K562 (cell line): ENCODE measurements around the gene PPP1R37. TPM values are rescaled to one million over a fixed set of nuclear protein-coding genes. Genes with fewer than 3 reads are reported as not detected.

Experiments used
- ATAC-seq: fragments of 200-7000 bp; cut with Tn5 transposase; 3 replicates; pipeline ENCODE4 v1.9.1; 2020; ENCODE audit warnings: moderate library complexity
- BruUV-seq: library from RNA; stranded (reverse); fragments of 400-500 nt; replicated peaks from 2 replicates; lab custom pipeline; 2021; lab: Mats Ljungman, UMichigan
- CTCF ChIA-PET: fragments of 300-600 bp; formaldehyde crosslinking; extraction: SDS; loops from one replicate; lab custom pipeline; 2021; ENCODE audit warnings: low intra/inter-chr PET ratio; lab: Yijun Ruan, JAX
- POLR2A ChIA-PET: fragments of 300-600, 350-650 bp; sonication (Branson Sonifier 250); formaldehyde crosslinking; extraction: SDS; loops from one replicate; lab custom pipeline; 2021; ENCODE audit warnings: antibody characterized with exemption, inconsistent platforms; lab: Yijun Ruan, JAX
- DNase-seq, 4 experiments: peaks; one replicate each; pipeline versions ENCODE4 v3.0.0 to v3.0.0-alpha.2; 2011 to 2018; ENCODE audit warnings: low spot score in 3 of 4, mixed read lengths in 3 of 4; ENCODE audit errors: extremely low read depth in 1 of 4
- FAIRE-seq: peaks from 2 replicates; lab custom pipeline; 2011; peaks lifted over from hg19 to GRCh38; lab: Jason Lieb, UNC
- H2AFZ ChIP-seq: 2 replicates; pipeline ENCODE4 v1.6.0; 2011; ENCODE audit warnings: low read depth, low read length, control low read depth, inconsistent platforms
- H3K27ac ChIP-seq: fragments of 200-600 bp; 3 replicates; pipeline ENCODE4 v1.8.0; 2011; ENCODE audit warnings: low read depth, mild to moderate bottlenecking, control low read depth, inconsistent platforms, low read length, moderate library complexity, mixed read lengths; ENCODE audit errors: extremely low read depth
- H3K27me3 ChIP-seq, 2 experiments: fragments of 300-600 bp in 1 of 2; 2 replicates in 1 of 2; 3 replicates in 1 of 2; pipeline versions ENCODE4 v1.6.0 to v1.8.0; 2011; ENCODE audit warnings: inconsistent platforms in 2 of 2, low read length in 2 of 2, mild to moderate bottlenecking in 1 of 2, mixed read lengths in 1 of 2, moderate library complexity in 1 of 2; ENCODE audit not compliant: control insufficient read depth in 2 of 2, insufficient read depth in 2 of 2
- H3K36me3 ChIP-seq: fragments of 300-600 bp; 3 replicates; pipeline ENCODE4 v1.8.0; 2011; ENCODE audit warnings: mild to moderate bottlenecking, low read length, inconsistent platforms; ENCODE audit not compliant: control insufficient read depth, insufficient read depth
- H3K4me1 ChIP-seq, 2 experiments: fragments of 200-600 bp in 1 of 2; replicated peaks in 1 of 2; 2 replicates in 1 of 2; 3 replicates in 1 of 2; pipeline versions ENCODE4 v1.5.1 to v1.8.0; 2011; ENCODE audit warnings: inconsistent platforms in 2 of 2, low read length in 2 of 2, mild to moderate bottlenecking in 1 of 2, mixed read lengths in 1 of 2, moderate library complexity in 1 of 2; ENCODE audit not compliant: control insufficient read depth in 2 of 2, insufficient read depth in 2 of 2
- H3K4me2 ChIP-seq: 2 replicates; pipeline ENCODE4 v1.6.1; 2011; ENCODE audit warnings: low read length, control low read depth, inconsistent platforms, mixed read lengths; ENCODE audit not compliant: insufficient read depth
- H3K4me3 ChIP-seq: fragments of 200-600 bp; sonication (generic), shearing (Covaris generic); 2 replicates; pipeline ENCODE4 v1.5.1; 2016; ENCODE audit warnings: control low read depth, inconsistent platforms
- H3K79me2 ChIP-seq: fragments of 200-600 bp; 3 replicates; pipeline ENCODE4 v1.8.0; 2011; ENCODE audit warnings: low read length, inconsistent platforms; ENCODE audit not compliant: control insufficient read depth, insufficient read depth
- H3K9ac ChIP-seq, 2 experiments: 2 replicates each; pipeline versions ENCODE4 v1.6.0 to v1.6.1; 2011; ENCODE audit warnings: low read depth in 2 of 2, low read length in 2 of 2, control low read depth in 1 of 2, inconsistent platforms in 1 of 2, mild to moderate bottlenecking in 1 of 2, mixed read lengths in 1 of 2; ENCODE audit not compliant: insufficient read depth in 1 of 2
- H3K9me1 ChIP-seq: one replicate; pipeline ENCODE4 v1.6.0; 2011; ENCODE audit warnings: inconsistent platforms, mild to moderate bottlenecking, low read length, moderate library complexity; ENCODE audit not compliant: control insufficient read depth, insufficient read depth
- H3K9me3 ChIP-seq: replicated peaks from 2 replicates; pipeline ENCODE4 v1.5.1; 2011; ENCODE audit warnings: low read depth, low read length, inconsistent platforms; ENCODE audit not compliant: control insufficient read depth, insufficient read depth
- H4K20me1 ChIP-seq: replicated peaks from 2 replicates; pipeline ENCODE4 v1.6.1; 2011; ENCODE audit warnings: low read length, inconsistent platforms, mixed read lengths; ENCODE audit not compliant: control insufficient read depth, insufficient read depth
- ELF1 ChIP-seq: fragments of 200-800 bp; sonication (Bioruptor generic); IDR thresholded peaks from 2 replicates; pipeline ENCODE4 v1.6.1; 2016; ENCODE audit warnings: missing genetic modification characterization, missing compliant biosample characterization
- EP300 ChIP-seq: IDR thresholded peaks from 2 replicates; pipeline ENCODE4 v1.6.1; 2012; ENCODE audit warnings: low read length, improper control_type of control experiment
- ETV5 ChIP-seq: sonication (generic); formaldehyde crosslinking; IDR thresholded peaks from 2 replicates; pipeline ENCODE4 v1.4.0; 2020; ENCODE audit warnings: low read depth, mild to moderate bottlenecking, missing genetic modification reagents
- HINFP ChIP-seq: fragments of 450-650 bp; conservative IDR thresholded peaks from 2 replicates; pipeline ENCODE4 v1.6.1; 2016; ENCODE audit warnings: missing genetic modification characterization, low read depth, mild to moderate bottlenecking, control low read depth, missing compliant biosample characterization
- HMBOX1 ChIP-seq: sonication (generic); IDR thresholded peaks from 2 replicates; pipeline ENCODE4 v1.6.1; 2016
- RBM25 ChIP-seq: fragments of 200-400 bp; formaldehyde crosslinking; IDR thresholded peaks from 2 replicates; pipeline ENCODE4 v1.6.1; 2018; ENCODE audit warnings: low read length, low read depth, moderate library complexity; ENCODE audit not compliant: severe bottlenecking
- SPI1 ChIP-seq: IDR thresholded peaks from 2 replicates; pipeline ENCODE4 v1.6.1; 2011; ENCODE audit warnings: low read depth, low read length, control low read depth, borderline replicate concordance
- ZEB2 ChIP-seq: fragments of 450-650 bp; IDR thresholded peaks from 2 replicates; pipeline ENCODE4 v1.6.1; 2016
- ZNF318 ChIP-seq, 2 experiments: fragments of 450-650 bp; IDR thresholded peaks; 2 replicates each; pipeline ENCODE4 v1.6.1; 2016; ENCODE audit warnings: mild to moderate bottlenecking in 2 of 2, borderline replicate concordance in 1 of 2, low read depth in 1 of 2, moderate library complexity in 1 of 2
- ZNF507 ChIP-seq: conservative IDR thresholded peaks from 2 replicates; pipeline ENCODE4 v1.6.1; 2017; ENCODE audit warnings: missing genetic modification characterization, missing compliant biosample characterization
- WGBS: fragments of 100-300 bp; shearing (Covaris generic); methylation state at CpG from one replicate; pipeline ENCODE4 v1.1.6; 2016; ENCODE audit warnings: low coverage, mixed read lengths; ENCODE audit not compliant: insufficient coverage; ENCODE audit errors: missing lambda C conversion rate; 5-methylcytosine and 5-hydroxymethylcytosine counted together
- in situ Hi-C: fragments of 300-500 bp; cut with MboI; formaldehyde crosslinking; loops from 4 replicates; pipeline ENCODE4 v1.15.0; 2018; ENCODE audit warnings: inconsistent platforms, mixed read lengths
- intact Hi-C: fragments of 100-400 bp; cut with micrococcal nuclease; formaldehyde crosslinking; loops from 2 replicates; pipeline ENCODE4 v1.14.2; 2022
- polyA plus RNA-seq, 8 experiments: library from polyadenylated mRNA; depleted of rRNA in 4 of 8; stranded (reverse) in 5 of 8; unstranded in 3 of 8; fragments of >200 nt; fragmentation: Nextera tagmentation in 2 of 8; fragmentation: Illumina TruSeq in 1 of 8; extraction: Ambion mirVana in 2 of 8; extraction: Trizol in 1 of 8; gene quantifications; 2 replicates each; pipeline versions ENCODE4 v1.2.1 to v1.2.3, GENCODE V29; 2011 to 2014; ENCODE audit warnings: inconsistent platforms in 1 of 8, missing spikeins in 1 of 8
- total RNA-seq, 7 experiments: library from RNA; depleted of rRNA in 6 of 7; stranded (reverse); fragments of >200 nt in 6 of 7; fragmentation: Illumina TruSeq in 2 of 7; extraction: Trizol in 2 of 7; gene quantifications; 2 replicates each; pipeline versions ENCODE4 v1.2.1 to v1.2.3, GENCODE V29; 2011 to 2021; ENCODE audit warnings: low replicate concordance in 1 of 7

PPP1R37 gene
- total and polyA plus RNA-seq, 9 of the 15 experiments (the other 6 are each of a cell fraction or from before 2014, with no cell fraction given), result 0.04 to 20.3 (median 7.3) TPM

DNA sequence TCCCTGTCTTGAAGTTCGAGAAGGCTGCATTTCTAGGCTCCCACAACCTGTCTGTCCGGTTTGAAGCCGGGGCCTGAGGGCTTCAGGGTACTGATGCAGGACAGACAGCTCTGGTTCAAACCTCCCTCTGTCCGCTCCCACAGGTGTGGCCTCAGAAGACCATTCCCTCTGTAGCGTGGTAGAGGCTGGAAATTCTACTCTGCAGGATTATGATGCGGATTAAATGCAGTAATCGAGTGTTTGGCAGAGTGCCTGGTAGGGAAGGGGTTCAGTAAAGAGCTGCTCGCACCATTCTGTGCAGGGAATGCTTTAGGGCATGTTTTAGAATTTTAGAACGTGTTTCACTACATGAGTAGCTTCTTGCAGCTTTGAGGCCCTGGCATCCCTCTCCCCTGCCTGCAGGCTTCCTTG is 30.5 kb downstream of the PPP1R37 start:
- no peak overlapping the region for H3K4me2 ChIP-seq
- H2AFZ ChIP-seq, result no peak overlapping the region
- POLR2A ChIA-PET, result interaction anchor here (0.7 to 1.3 kb wide), 3 partner anchors 12 to 123 kb away, joined by 3 to 4 read pairs (median 3); no protein-coding TSS in a partner anchor
- H3K27me3 ChIP-seq, result no peaks in the 10 kb centered on the region
- H3K9me3 ChIP-seq, result no peaks in the 10 kb centered on the region
- TF ChIP-seq RBM25, result no peak
- TF ChIP-seq EP300, result no peak
- TF ChIP-seq ZEB2, result no peak
- TF ChIP-seq HINFP (tag), result no peak
- no peak for TF ChIP-seq HMBOX1
- no peak for TF ChIP-seq ELF1 (tag)
- no peak for TF ChIP-seq SPI1
- TF ChIP-seq ZNF507, result no peak
- no peak for TF ChIP-seq ZNF318 (IDR thresholded peaks at IDR 0.05; ENCODE audit: borderline replicate concordance in 1 of 2, low read depth in 1 of 2)
- no peak for TF ChIP-seq ETV5 (CRISPR knock-in tag)
- TF ChIP-seq, all 486 proteins: peak for 0
- in situ Hi-C loops (no loop called here), intact Hi-C loops (no loop called here)
- no peak for ATAC-seq
- Histone ChIP-seq H3K36me3 (peaks cover 11% of the 10 kb centered on the region; the same call in 2 of the 3 replicates), H4K20me1 (peaks cover 37% of the 10 kb centered on the region), H3K4me3 (no peak overlapping the region), H3K9ac (no peak overlapping the region), H3K27ac (no peak overlapping the region), H3K9me1 (peaks cover 7% of the 10 kb centered on the region), H3K79me2 (peaks cover 45% of the 10 kb centered on the region), H3K4me1 (peaks cover 10 to 23% of the 10 kb centered on the region in 2 experiments)
- CTCF ChIA-PET, result no interaction called here
- 79% methylated on average over 9 of the region's 9 CpGs for WGBS
- BruUV-seq, result no TSS peak
- no peak for FAIRE-seq
- DNase-seq, result no peak
